H9 (cell line): ENCODE data around the gene NACAD. TPM values are rescaled to one million over a fixed set of nuclear protein-coding genes. Genes with fewer than 3 reads are reported as not detected.

Source experiments
- DNase-seq: peaks from one replicate; pipeline ENCODE4 v3.0.0-alpha.2; 2017
- H2AFZ ChIP-seq: one replicate; pipeline ENCODE4 v1.6.1; 2013; ENCODE audit warnings: mild to moderate bottlenecking, low read length, control low read depth, moderate library complexity
- H2AK5ac ChIP-seq: 2 replicates; pipeline ENCODE4 v1.6.1; 2013; ENCODE audit warnings: low read length, control low read depth, mixed read lengths; ENCODE audit not compliant: insufficient read length
- H2BK120ac ChIP-seq: one replicate; pipeline ENCODE4 v1.6.1; 2013; ENCODE audit warnings: low read depth, mild to moderate bottlenecking, low read length, control low read depth, inconsistent platforms; ENCODE audit not compliant: poor library complexity, severe bottlenecking
- H2BK12ac ChIP-seq: 2 replicates; pipeline ENCODE4 v1.6.1; 2013; ENCODE audit warnings: low read length, control low read depth, mixed read lengths, low read depth; ENCODE audit not compliant: insufficient read length
- H2BK15ac ChIP-seq: 2 replicates; pipeline ENCODE4 v1.6.1; 2013; ENCODE audit warnings: low read depth, low read length, control low read depth
- H2BK20ac ChIP-seq: one replicate; pipeline ENCODE4 v1.6.1; 2013; ENCODE audit warnings: low read depth, mild to moderate bottlenecking, low read length, control low read depth, inconsistent platforms; ENCODE audit not compliant: poor library complexity, severe bottlenecking
- H2BK5ac ChIP-seq: 2 replicates; pipeline ENCODE4 v1.6.1; 2013; ENCODE audit warnings: low read length, control low read depth, mixed read lengths; ENCODE audit not compliant: insufficient read length
- H3K14ac ChIP-seq: 2 replicates; pipeline ENCODE4 v1.6.1; 2013; ENCODE audit warnings: low read length, control low read depth; ENCODE audit not compliant: insufficient read depth
- H3K18ac ChIP-seq: 2 replicates; pipeline ENCODE4 v1.6.1; 2013; ENCODE audit warnings: low read depth, mild to moderate bottlenecking, mixed read lengths, low read length, control low read depth; ENCODE audit not compliant: insufficient read length
- H3K23ac ChIP-seq: 2 replicates; pipeline ENCODE4 v1.6.1; 2013; ENCODE audit warnings: low read length, control low read depth, mixed read lengths, low read depth; ENCODE audit not compliant: insufficient read length
- H3K23me2 ChIP-seq: 2 replicates; pipeline ENCODE4 v1.6.1; 2013; ENCODE audit warnings: low read depth, mild to moderate bottlenecking, mixed read lengths, low read length, control low read depth; ENCODE audit not compliant: insufficient read length, poor library complexity, severe bottlenecking
- H3K27ac ChIP-seq: 2 replicates; pipeline ENCODE4 v1.5.1; 2013; ENCODE audit warnings: low read length, control low read depth, mixed read lengths, low read depth; ENCODE audit not compliant: insufficient read length
- H3K27me3 ChIP-seq: 2 replicates; pipeline ENCODE4 v1.6.1; 2013; ENCODE audit warnings: low read length, control low read depth, inconsistent platforms; ENCODE audit not compliant: insufficient read depth
- H3K4ac ChIP-seq: 2 replicates; pipeline ENCODE4 v1.6.1; 2013; ENCODE audit warnings: low read depth, mild to moderate bottlenecking, control low read depth, inconsistent platforms, low read length, moderate library complexity
- H3K4me1 ChIP-seq: 2 replicates; pipeline ENCODE4 v1.6.1; 2013; ENCODE audit warnings: low read length, control low read depth, inconsistent platforms; ENCODE audit not compliant: insufficient read depth
- H3K4me2 ChIP-seq: 2 replicates; pipeline ENCODE4 v1.6.1; 2013; ENCODE audit warnings: low read length, control low read depth, mixed read lengths; ENCODE audit not compliant: insufficient read length, insufficient read depth
- H3K56ac ChIP-seq: 2 replicates; pipeline ENCODE4 v1.6.1; 2013; ENCODE audit warnings: low read depth, mild to moderate bottlenecking, mixed read lengths, low read length, control low read depth; ENCODE audit not compliant: insufficient read length
- H3K79me1 ChIP-seq: 2 replicates; pipeline ENCODE4 v1.6.1; 2013; ENCODE audit warnings: low read depth, mild to moderate bottlenecking, moderate library complexity, low read length, control low read depth, inconsistent platforms; ENCODE audit not compliant: insufficient read depth, poor library complexity, severe bottlenecking
- H3K79me2 ChIP-seq: 2 replicates; pipeline ENCODE4 v1.6.1; 2013; ENCODE audit warnings: low read length, control low read depth, inconsistent platforms; ENCODE audit not compliant: insufficient read depth
- H3K9ac ChIP-seq: 2 replicates; pipeline ENCODE4 v1.6.1; 2013; ENCODE audit warnings: low read length, control low read depth, mixed read lengths; ENCODE audit not compliant: insufficient read length; ENCODE audit errors: extremely low read depth
- H3K9me3 ChIP-seq: one replicate; pipeline ENCODE4 v1.6.1; 2013; ENCODE audit warnings: low read depth, low read length, inconsistent platforms; ENCODE audit not compliant: control insufficient read depth
- H3T11ph ChIP-seq: one replicate; pipeline ENCODE4 v1.6.1; 2013; ENCODE audit warnings: mild to moderate bottlenecking, low read length, control low read depth, inconsistent platforms
- H4K20me1 ChIP-seq: one replicate; pipeline ENCODE4 v1.6.1; 2013; ENCODE audit not compliant: control insufficient read depth, insufficient read length, insufficient read depth
- H4K5ac ChIP-seq: 2 replicates; pipeline ENCODE4 v1.6.1; 2013; ENCODE audit warnings: low read depth, mild to moderate bottlenecking, mixed read lengths, low read length, control low read depth; ENCODE audit not compliant: insufficient read length
- H4K8ac ChIP-seq: replicated peaks from 2 replicates; pipeline ENCODE4 v1.6.1; 2013; ENCODE audit warnings: low read length, control low read depth, mixed read lengths, low read depth; ENCODE audit not compliant: insufficient read length
- H4K91ac ChIP-seq: 2 replicates; pipeline ENCODE4 v1.6.1; 2013; ENCODE audit warnings: low read depth, mild to moderate bottlenecking, moderate library complexity, mixed read lengths, low read length, control low read depth; ENCODE audit not compliant: insufficient read length
- H3K27ac Mint-ChIP-seq, 3 experiments: 2 replicates in 2 of 3; 3 replicates in 1 of 3; pipeline ENCODE4 v1.8.0; 2020 to 2021; ENCODE audit warnings: mixed read lengths in 3 of 3, mild to moderate bottlenecking in 1 of 3, moderate library complexity in 1 of 3
- H3K27me3 Mint-ChIP-seq: 2 replicates; pipeline ENCODE4 v1.8.0; 2021; ENCODE audit warnings: low read depth, mild to moderate bottlenecking, moderate library complexity, mixed read lengths
- H3K36me3 Mint-ChIP-seq, 3 experiments: 2 replicates in 2 of 3; 3 replicates in 1 of 3; pipeline ENCODE4 v1.8.0; 2020 to 2021; ENCODE audit warnings: low read depth in 3 of 3, mixed read lengths in 3 of 3; ENCODE audit not compliant: insufficient read depth in 1 of 3
- H3K4me1 Mint-ChIP-seq, 2 experiments: 2 replicates each; pipeline ENCODE4 v1.8.0; 2020; ENCODE audit warnings: mixed read lengths in 2 of 2
- H3K4me3 Mint-ChIP-seq, 2 experiments: 2 replicates in 1 of 2; 3 replicates in 1 of 2; pipeline ENCODE4 v1.8.0; 2020 to 2021; ENCODE audit warnings: mild to moderate bottlenecking in 2 of 2, mixed read lengths in 2 of 2, moderate library complexity in 1 of 2
- H3K9me3 Mint-ChIP-seq, 2 experiments: 2 replicates in 1 of 2; 3 replicates in 1 of 2; pipeline ENCODE4 v1.8.0; 2020; ENCODE audit warnings: mild to moderate bottlenecking in 2 of 2, mixed read lengths in 2 of 2, moderate library complexity in 1 of 2
- WGBS: extraction: QIAGEN DNeasy Blood & Tissue Kit; methylation state at CpG from one replicate; pipeline ENCODE4 v1.1.7; 2013; ENCODE audit warnings: missing lambda C conversion rate, low lambda C conversion rate, mixed read lengths; ENCODE audit not compliant: insufficient read length; ENCODE audit errors: extremely low coverage; 5-methylcytosine and 5-hydroxymethylcytosine counted together
- total RNA-seq: library from RNA; stranded (reverse); gene quantifications from 2 replicates; pipeline ENCODE4 v1.2.1, GENCODE V29; 2021
- TF ChIP-seq, protein P1 (sequence below): fragments of 200-600 bp; sonication (generic); conservative IDR thresholded peaks from 3 replicates; pipeline ENCODE4 v1.8.0; 2021; ENCODE audit warnings: antibody characterized with exemption, mild to moderate bottlenecking

The NACAD gene
- total RNA-seq, 1 experiment from 2014 or later = 8.0 TPM

DNA sequence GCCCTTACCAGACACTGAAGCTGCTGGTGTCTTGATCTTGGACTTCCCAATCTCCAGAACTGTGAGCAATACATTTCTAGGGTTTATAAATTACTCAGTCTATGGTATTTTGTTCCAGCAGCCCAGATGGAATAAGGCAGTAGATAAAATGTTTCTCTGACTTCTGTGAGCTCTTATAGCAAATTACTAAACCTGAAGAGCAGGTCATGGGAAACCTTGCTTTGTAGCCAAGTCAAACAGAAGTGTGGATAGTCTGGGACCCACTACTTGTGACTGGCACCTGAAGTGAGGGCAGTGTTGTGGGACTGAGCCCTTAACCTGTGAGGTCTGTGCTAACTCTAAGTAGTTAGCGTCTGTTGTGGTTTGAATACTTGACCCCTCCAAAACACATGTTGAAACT is 27.3 kb upstream of the NACAD start:
- H3K27ac Mint-ChIP-seq = no peak overlapping the region
- Histone ChIP-seq H3K23me2 (no peaks in the 10 kb centered on the region), H2AK5ac (no peak overlapping the region), H2BK120ac (no peak overlapping the region), H4K91ac (no peak overlapping the region), H3K18ac (no peak overlapping the region), H3K4ac (no peak overlapping the region), H3K9ac (no peak overlapping the region), H4K20me1 (no peaks in the 10 kb centered on the region), H2BK12ac (no peak overlapping the region), H2BK15ac (no peak overlapping the region), H3K4me1 (no peaks in the 10 kb centered on the region), H3K79me1 (no peaks in the 10 kb centered on the region), H3K27me3 (no peaks in the 10 kb centered on the region), H2BK5ac (no peak overlapping the region), H3K79me2 (peaks cover 1% of the 10 kb centered on the region; the same call in 1 of the 2 replicates), H3T11ph (no peak overlapping the region), H4K8ac (no peak overlapping the region), H3K56ac (no peak overlapping the region), H3K14ac (no peak overlapping the region), H3K27ac (no peak overlapping the region), H4K5ac (no peak overlapping the region), H3K4me2 (no peak overlapping the region), H2AFZ (no peak overlapping the region), H2BK20ac (no peak overlapping the region), H3K23ac (no peak overlapping the region), H3K9me3 (no peaks in the 10 kb centered on the region)
- H3K27me3 Mint-ChIP-seq = peaks cover 35% of the 10 kb centered on the region
- WGBS = no CpG with 5 or more reads among the region's 1 CpG
- H3K9me3 Mint-ChIP-seq = peaks cover 0 to 4% of the 10 kb centered on the region in 2 experiments; a peak in 1 of 5 replicates
- H3K36me3 Mint-ChIP-seq = peaks cover 0 to 2% (median 0%) of the 10 kb centered on the region in 3 experiments; a peak in 2 of 7 replicates
- peaks cover 5 to 6% of the 10 kb centered on the region in 2 experiments for H3K4me1 Mint-ChIP-seq
- no peak for DNase-seq
- TF ChIP-seq, protein P1, sequence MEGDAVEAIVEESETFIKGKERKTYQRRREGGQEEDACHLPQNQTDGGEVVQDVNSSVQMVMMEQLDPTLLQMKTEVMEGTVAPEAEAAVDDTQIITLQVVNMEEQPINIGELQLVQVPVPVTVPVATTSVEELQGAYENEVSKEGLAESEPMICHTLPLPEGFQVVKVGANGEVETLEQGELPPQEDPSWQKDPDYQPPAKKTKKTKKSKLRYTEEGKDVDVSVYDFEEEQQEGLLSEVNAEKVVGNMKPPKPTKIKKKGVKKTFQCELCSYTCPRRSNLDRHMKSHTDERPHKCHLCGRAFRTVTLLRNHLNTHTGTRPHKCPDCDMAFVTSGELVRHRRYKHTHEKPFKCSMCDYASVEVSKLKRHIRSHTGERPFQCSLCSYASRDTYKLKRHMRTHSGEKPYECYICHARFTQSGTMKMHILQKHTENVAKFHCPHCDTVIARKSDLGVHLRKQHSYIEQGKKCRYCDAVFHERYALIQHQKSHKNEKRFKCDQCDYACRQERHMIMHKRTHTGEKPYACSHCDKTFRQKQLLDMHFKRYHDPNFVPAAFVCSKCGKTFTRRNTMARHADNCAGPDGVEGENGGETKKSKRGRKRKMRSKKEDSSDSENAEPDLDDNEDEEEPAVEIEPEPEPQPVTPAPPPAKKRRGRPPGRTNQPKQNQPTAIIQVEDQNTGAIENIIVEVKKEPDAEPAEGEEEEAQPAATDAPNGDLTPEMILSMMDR = no peak
- no peak overlapping the region for H3K4me3 Mint-ChIP-seq
